ENCODE data around the gene LHFPL6.

The LHFPL6 gene

DNA sequence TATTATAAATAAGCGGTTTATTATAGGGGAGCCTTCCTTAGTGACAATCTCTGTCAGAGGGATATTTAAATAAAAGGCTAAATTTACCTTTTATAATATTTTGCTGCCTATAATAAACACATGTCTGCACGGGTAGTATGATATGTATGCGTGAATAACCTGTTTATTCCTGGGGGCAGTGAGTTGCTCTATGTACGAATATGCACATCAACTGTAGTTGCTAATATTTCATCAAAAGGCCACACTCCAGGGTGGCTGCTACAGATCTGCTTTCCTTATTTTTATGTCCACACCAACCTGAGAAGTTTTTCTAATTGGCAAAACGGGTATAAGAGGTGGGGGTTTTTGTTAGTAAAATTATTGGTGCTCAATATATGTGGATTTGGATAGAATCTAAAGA, 192.0 kb downstream of the LHFPL6 start:
- DNase-seq (ENCODE audit: low spot score), result no peak

DNA sequence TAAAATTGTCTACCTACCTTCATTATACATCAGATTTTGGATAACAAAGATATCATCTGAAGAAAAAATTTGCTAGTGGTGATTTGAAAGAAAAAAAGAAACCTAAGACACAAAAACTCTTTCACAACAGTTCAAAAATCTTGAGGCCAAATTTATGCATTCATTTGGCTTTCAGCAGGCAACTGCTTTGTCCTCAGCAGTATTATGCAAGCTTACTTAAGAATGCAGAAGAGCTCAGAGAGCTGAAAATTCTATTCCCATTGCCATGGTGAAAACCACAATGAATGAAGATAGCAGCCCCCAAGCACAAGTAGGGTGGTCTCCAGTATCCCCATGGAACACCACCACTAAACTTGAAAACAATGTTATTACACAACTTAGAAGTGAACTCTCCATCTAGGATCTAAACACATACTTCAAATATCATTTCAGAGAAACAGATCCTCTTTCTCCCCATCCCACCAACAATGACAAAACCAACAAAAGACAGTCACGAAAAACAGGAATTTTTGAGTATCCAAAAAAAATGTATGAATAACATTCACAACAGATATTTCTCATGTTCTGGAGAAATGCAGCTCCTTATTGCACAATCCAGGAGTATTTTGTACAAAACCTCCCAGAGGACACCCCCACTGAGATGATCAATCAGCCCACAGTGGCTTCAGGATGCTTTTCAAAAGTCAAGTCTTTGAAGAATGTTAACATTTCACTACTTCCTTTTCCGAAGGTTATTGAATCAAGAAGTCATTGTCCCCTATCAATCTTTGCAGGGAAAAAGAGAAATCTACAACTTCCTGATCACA, 192.7 kb downstream of the LHFPL6 start:
- DNase-seq (ENCODE audit: low spot score), result no peak

GRCh38 chr13:39408512-39408911, 194.5 kb downstream of the LHFPL6 start:
- DNase-seq (ENCODE audit: low spot score), result peak; percentile 45

- peak; percentile 59 for DNase-seq (ENCODE audit: low spot score)
Observed at GRCh38 chr13:39407786-39408185, 195.2 kb downstream of the LHFPL6 start.

- no peak for DNase-seq (ENCODE audit: low spot score)
Observed at GRCh38 chr13:39407138-39407537, 195.9 kb downstream of the LHFPL6 start.

- no peak for DNase-seq (ENCODE audit: low spot score)
Observed at GRCh38 chr13:39406688-39407087, 196.3 kb downstream of the LHFPL6 start.

- DNase-seq (ENCODE audit: low spot score), result no peak
Observed at GRCh38 chr13:39405596-39406205, 197.3 kb downstream of the LHFPL6 start.

- no peak for DNase-seq (ENCODE audit: low spot score)
Observed at GRCh38 chr13:39405107-39405506, 197.9 kb downstream of the LHFPL6 start.

DNA sequence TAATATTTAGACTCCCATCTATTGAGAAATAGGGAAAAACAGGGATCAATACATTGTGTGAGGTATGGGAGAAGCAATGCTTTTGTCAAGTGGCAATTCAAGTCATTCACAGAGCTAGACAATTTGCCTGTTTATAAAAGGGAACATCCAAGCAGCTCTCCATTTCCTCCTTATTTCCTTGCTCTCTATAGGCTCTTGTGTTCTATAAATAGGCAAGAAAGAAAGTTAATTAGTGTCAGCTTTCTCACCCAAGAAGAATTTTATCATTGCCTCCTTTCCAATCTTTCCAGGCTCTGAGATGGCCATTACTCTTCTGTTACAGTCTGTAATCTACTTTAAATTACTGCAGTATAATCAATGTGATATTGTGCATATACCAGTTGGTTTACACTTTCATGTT, 199.9 kb downstream of the LHFPL6 start:
- no peak for DNase-seq (ENCODE audit: low spot score)

DNA sequence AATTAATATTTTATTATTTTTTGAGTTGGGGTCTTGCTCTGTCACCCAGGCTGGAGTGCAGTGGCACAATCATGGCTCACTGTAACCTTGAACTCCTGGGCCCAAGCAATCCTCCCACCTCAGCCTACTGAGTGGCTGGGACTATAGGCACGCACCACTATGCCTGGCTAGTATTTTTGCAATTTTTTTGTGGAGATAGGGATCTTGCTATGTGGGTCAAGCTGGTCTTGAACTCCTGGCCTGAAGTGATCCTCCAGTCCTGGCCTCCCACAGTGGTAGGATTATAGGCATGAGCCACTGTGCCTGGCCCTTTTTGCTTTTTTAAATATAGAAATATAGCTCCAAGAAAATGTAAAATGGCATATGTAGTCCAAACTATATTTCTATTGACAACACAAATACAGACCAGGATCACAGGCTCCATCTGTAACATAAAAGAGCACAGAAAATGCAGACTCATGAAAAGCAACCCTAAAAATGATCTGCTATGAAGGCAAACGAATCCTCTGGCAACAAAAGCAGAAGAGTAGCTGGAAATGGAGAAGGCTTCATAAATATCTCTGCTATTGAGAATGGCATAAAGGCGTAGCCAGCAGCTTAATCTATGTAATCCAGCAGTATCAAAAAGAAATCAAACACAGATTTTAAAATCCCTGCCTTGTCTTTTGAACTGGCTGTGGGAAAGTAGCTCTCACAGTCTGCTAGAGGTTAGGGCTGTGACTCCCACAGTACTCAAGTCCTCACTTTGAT, 200.6 kb downstream of the LHFPL6 start:
- no peak for DNase-seq (ENCODE audit: low spot score)

GRCh38 chr13:39401756-39402155, 201.2 kb downstream of the LHFPL6 start:
- DNase-seq (ENCODE audit: low spot score), result no peak

- DNase-seq (ENCODE audit: low spot score), result peak; percentile 95
Observed at GRCh38 chr13:39401046-39401705, 201.8 kb downstream of the LHFPL6 start.

DNA sequence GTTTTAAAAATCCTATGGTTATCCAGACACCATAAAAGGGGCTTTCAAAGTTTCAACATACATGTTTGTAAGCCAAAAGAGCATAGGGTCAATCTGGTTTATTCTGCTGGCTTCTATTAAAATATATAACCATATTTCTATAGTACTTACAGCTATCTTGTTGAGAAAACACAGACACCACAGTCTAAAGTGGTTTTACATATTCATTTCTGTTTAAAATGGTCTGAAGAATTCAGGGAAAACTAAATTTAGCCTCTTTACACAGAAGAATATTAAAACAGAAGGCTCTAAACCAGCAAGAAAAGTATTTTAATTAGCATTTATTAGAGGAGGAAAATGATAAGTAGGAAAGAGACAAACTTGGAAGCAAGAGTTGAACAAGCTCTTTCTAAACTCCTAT, 203.9 kb downstream of the LHFPL6 start:
- no peak for DNase-seq (ENCODE audit: low spot score)

GRCh38 chr13:39397896-39398265, 205.1 kb downstream of the LHFPL6 start:
- no peak for DNase-seq (ENCODE audit: low spot score)

DNA sequence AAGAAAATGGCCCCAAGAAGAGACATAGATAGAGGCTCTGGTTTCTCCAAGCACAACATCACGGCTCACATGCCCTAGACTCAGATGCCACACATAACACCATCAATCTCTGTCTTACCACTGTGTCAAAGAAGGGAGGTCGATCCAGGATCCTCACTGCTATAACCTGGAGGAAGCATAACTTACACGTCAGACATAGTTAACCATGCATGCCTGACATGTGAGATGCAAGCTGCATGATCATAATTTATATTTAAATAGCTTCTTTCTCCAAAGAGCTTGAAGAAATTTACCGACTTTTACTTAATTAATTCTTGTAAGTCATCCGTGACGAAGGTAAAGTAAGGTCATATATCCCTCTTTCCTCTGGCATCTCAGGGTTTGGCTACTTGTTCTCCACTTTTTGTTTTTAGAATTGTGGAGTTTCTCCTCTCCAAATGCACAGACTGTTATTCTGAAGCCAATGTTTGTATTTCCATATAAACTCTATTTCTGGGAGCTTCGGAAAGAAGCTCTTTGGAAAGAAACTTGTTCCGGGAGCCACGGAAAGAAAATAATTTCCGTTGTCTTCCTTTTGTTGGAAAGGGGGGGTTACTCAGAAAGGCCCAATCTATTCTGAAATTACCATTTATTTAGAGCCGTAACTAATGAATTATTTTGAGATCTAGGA, 205.6 kb downstream of the LHFPL6 start:
- no peak for DNase-seq (ENCODE audit: low spot score)

DNA sequence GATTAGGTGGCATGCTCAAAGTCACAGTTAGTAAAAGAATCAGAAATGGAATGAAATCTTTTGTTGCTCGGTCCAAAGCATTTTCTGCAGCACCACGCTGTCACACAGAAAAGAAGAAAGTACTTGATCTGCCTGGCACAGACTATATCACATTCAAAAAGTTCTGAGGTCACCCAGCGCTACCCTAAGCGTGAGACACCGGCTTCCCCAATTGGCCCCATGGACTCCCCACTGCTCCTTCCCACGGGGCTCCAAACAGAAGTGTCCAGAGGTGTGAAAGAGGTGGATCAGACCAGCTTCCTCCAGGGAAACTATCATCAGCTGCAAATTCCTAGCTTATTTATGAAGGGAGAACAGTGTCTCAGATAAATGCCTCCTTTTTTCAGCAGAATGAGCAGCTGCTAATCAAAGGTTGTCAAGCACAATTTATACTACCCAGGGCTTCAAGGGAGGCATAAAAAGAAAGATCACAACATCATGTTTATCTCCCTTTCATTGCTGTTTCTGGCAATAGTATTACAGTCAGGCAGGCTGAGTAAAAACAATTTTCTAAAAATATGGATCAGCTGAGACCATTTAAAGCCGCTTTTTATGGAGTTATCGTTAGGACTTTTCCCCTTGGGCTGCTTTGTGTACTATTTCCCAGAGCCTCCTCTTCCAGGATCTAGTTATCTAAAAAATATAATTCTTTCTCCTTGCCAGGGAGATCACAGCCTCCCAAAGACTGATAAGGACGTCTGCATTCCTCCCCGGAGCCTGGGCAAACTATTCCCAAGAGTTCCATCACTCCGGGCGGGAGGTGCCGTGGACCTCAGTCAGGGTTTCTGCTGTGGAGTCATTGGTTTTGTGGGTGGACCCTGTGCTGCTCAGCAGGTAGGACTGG, 208.0 kb downstream of the LHFPL6 start:
- DNase-seq (ENCODE audit: low spot score), result no peak

DNA sequence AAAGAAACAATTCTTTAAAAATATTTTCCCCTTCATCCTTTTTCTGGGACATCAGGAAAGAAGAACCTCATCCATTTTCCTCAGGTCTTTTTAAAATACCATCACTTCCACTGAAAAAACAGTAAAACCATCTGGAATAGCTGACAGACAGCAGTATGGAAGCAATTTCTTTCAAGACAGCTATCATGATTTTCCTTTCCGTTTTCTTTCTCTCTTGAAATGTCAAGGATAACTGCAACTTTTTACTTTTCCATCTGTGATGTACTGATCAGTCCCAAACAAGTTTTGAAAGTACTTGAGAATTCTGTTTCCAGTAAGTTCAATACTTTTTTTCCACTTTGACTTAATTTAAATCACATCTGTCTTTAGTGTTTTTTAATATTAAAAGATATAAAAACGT, 211.2 kb downstream of the LHFPL6 start:
- DNase-seq (ENCODE audit: low spot score), result no peak

GRCh38 chr13:39389013-39389412, 214.0 kb downstream of the LHFPL6 start:
- DNase-seq (ENCODE audit: low spot score), result no peak

- DNase-seq (ENCODE audit: low spot score), result peak; percentile 78
Observed at GRCh38 chr13:39385621-39386231, 217.3 kb downstream of the LHFPL6 start.

DNA sequence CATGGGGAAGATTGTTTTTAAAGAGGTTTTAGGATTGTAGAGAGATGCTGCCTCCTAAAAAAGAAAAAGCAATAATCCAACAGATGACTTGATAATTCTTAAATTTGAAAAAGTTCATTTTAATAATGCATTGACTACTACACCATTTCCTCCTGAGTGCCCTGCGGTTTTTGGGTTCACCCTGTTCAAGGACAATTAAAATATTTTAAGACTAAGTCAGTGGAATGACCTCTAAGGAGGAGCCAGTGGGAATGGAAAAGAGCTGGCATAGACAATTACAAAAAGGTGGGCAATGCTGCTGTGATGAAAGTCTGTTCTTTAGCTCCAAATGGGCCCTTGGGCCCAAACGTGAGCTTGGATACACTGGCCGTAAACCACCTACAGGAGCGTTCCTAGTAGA, 217.8 kb downstream of the LHFPL6 start:
- no peak for DNase-seq (ENCODE audit: low spot score)

- no peak for DNase-seq (ENCODE audit: low spot score)
Observed at GRCh38 chr13:39381456-39381855, 221.5 kb downstream of the LHFPL6 start.

All from cerebellar cortex (tissue), 1 donor.